B cell (primary cell): Measurements from ENCODE around the gene DPRX. TPM values are rescaled to one million over a fixed set of nuclear protein-coding genes. Genes with fewer than 3 reads are reported as not detected.

Experiments used
- ATAC-seq: fragments of 200-7000 bp; cut with Tn5 transposase; one replicate; pipeline ENCODE4 v1.10.0; 2021; ENCODE audit warnings: low read depth, mild to moderate bottlenecking, moderate number of reproducible peaks, moderate library complexity
- CTCF ChIA-PET: fragments of 350-600 bp; sonication (Branson Sonifier 250); formaldehyde crosslinking; loops from one replicate; lab custom pipeline; 2021; ENCODE audit warnings: antibody characterized with exemption, inconsistent platforms; lab: Charles Lee
- POLR2A ChIA-PET: fragments of 350-600 bp; sonication (Branson Sonifier 250); formaldehyde crosslinking; loops from one replicate; lab custom pipeline; 2021; ENCODE audit warnings: antibody characterized with exemption; lab: Charles Lee
- DNase-seq: peaks from one replicate; pipeline ENCODE4 v3.0.0; 2013
- H2AFZ ChIP-seq: 2 replicates; pipeline ENCODE4 v1.6.1; 2012; ENCODE audit warnings: mild to moderate bottlenecking, low read depth, low read length; ENCODE audit not compliant: insufficient read depth, poor library complexity, severe bottlenecking
- H3K27ac ChIP-seq, 2 donors: 1 replicate in 1 of 2; 2 replicates in 1 of 2; pipeline ENCODE4 v1.5.1; 2012 to 2013; ENCODE audit warnings: low read length in 2 of 2, mild to moderate bottlenecking in 2 of 2, moderate library complexity in 1 of 2
- H3K27me3 ChIP-seq, 4 experiments: fragments of 200-600 bp in 1 of 4; sonication (generic) in 1 of 4; replicated peaks in 1 of 4; 1 replicate in 2 of 4; 2 replicates in 2 of 4; pipeline versions ENCODE4 v1.6.1 to v1.7.0; 2013 to 2016; ENCODE audit warnings: low read length in 3 of 4, mild to moderate bottlenecking in 2 of 4, mixed read lengths in 1 of 4, moderate library complexity in 1 of 4; ENCODE audit not compliant: insufficient read depth in 4 of 4, control insufficient read depth in 3 of 4; ENCODE audit errors: control extremely low read depth in 1 of 4
- H3K36me3 ChIP-seq, 2 experiments: replicated peaks in 1 of 2; 1 replicate in 1 of 2; 2 replicates in 1 of 2; pipeline versions ENCODE4 v1.6.1 to v1.7.1; 2013; ENCODE audit warnings: low read length in 1 of 2; ENCODE audit not compliant: insufficient read depth in 2 of 2, control insufficient read depth in 1 of 2; ENCODE audit errors: control extremely low read depth in 1 of 2, extremely low read depth in 1 of 2
- H3K4me1 ChIP-seq, 2 donors: fragments of 200-600 bp in 1 of 2; sonication (generic) in 1 of 2; 1 replicate in 1 of 2; 2 replicates in 1 of 2; pipeline versions ENCODE4 v1.5.1 to v1.6.1; 2013 to 2017; ENCODE audit warnings: low read length in 2 of 2; ENCODE audit not compliant: control insufficient read depth in 2 of 2, insufficient read depth in 2 of 2
- H3K4me2 ChIP-seq: replicated peaks from 2 replicates; pipeline ENCODE3; 2012; ENCODE audit warnings: mild to moderate bottlenecking, low read depth, low read length; ENCODE audit not compliant: poor library complexity, severe bottlenecking
- H3K4me3 ChIP-seq, 5 experiments: fragments of 200-600 bp in 1 of 5; sonication (generic) in 1 of 5; 1 replicate in 3 of 5; 2 replicates in 2 of 5; pipeline versions ENCODE4 v1.5.1 to v1.7.0; 2011 to 2016; ENCODE audit warnings: low read length in 4 of 5, mild to moderate bottlenecking in 4 of 5, low read depth in 2 of 5, control low read depth in 1 of 5, moderate library complexity in 1 of 5; ENCODE audit not compliant: insufficient read depth in 1 of 5; ENCODE audit errors: control extremely low read depth in 1 of 5, extremely low read depth in 1 of 5
- H3K79me2 ChIP-seq: fragments of 200-600 bp; sonication (generic); one replicate; pipeline ENCODE4 v1.6.0; 2016; ENCODE audit warnings: low read length; ENCODE audit not compliant: control insufficient read depth, insufficient read depth
- H3K9ac ChIP-seq: fragments of 200-600 bp; sonication (generic); 2 replicates; pipeline ENCODE4 v1.6.1; 2017; ENCODE audit warnings: mild to moderate bottlenecking, low read length, moderate library complexity
- H3K9me3 ChIP-seq, 3 donors: one replicate each; pipeline versions ENCODE4 v1.6.1 to v1.7.1; 2013; ENCODE audit warnings: low read length in 2 of 3; ENCODE audit not compliant: control insufficient read depth in 2 of 3, insufficient read depth in 1 of 3; ENCODE audit errors: control extremely low read depth in 1 of 3
- H4K20me1 ChIP-seq: 2 replicates; pipeline ENCODE4 v1.6.0; 2012; ENCODE audit warnings: mild to moderate bottlenecking, low read length; ENCODE audit not compliant: insufficient read depth, control insufficient read depth, poor library complexity, severe bottlenecking
- H3K27ac Mint-ChIP-seq: one replicate; pipeline ENCODE4 v1.8.0; 2021; ENCODE audit warnings: mixed read lengths
- H3K27me3 Mint-ChIP-seq: one replicate; pipeline ENCODE4 v1.8.0; 2021; ENCODE audit warnings: mixed read lengths
- H3K4me1 Mint-ChIP-seq: one replicate; pipeline ENCODE4 v1.8.0; 2021; ENCODE audit warnings: mixed read lengths
- H3K4me3 Mint-ChIP-seq: one replicate; pipeline ENCODE4 v1.8.0; 2021; ENCODE audit warnings: mixed read lengths
- H3K9me3 Mint-ChIP-seq: one replicate; pipeline ENCODE4 v1.8.0; 2022; ENCODE audit warnings: mixed read lengths; ENCODE audit not compliant: insufficient read depth
- CTCF ChIP-seq: fragments of 200-600 bp; IDR thresholded peaks from one replicate; pipeline ENCODE4 v1.8.0; 2022; ENCODE audit warnings: antibody characterized with exemption, mild to moderate bottlenecking
- EZH2 ChIP-seq: IDR thresholded peaks from 2 replicates; pipeline ENCODE4 v1.6.1; 2012; ENCODE audit warnings: borderline replicate concordance, low read depth, mild to moderate bottlenecking, moderate library complexity, low read length; ENCODE audit not compliant: insufficient read depth, poor library complexity, severe bottlenecking
- WGBS: methylation state at CpG from one replicate; pipeline ENCODE4 v1.1.5; 2013; ENCODE audit warnings: missing lambda C conversion rate; ENCODE audit not compliant: insufficient coverage; 5-methylcytosine and 5-hydroxymethylcytosine counted together
- intact Hi-C: fragments of 100-400 bp; cut with micrococcal nuclease; formaldehyde crosslinking; loops from one replicate; pipeline ENCODE4 v1.10.0; 2022
- polyA plus RNA-seq: library from polyadenylated mRNA; depleted of rRNA; stranded (reverse); fragments of >200 nt; gene quantifications from 2 replicates; pipeline ENCODE4 v1.2.3, GENCODE V29; 2012
- total RNA-seq, 2 donors: library from RNA; stranded (reverse); fragments of 120-200 nt in 1 of 2; gene quantifications; 1 replicate in 1 of 2; 2 replicates in 1 of 2; pipeline versions ENCODE4 v1.2.3 to v1.2.4, GENCODE V29; 2013 to 2022

DPRX gene
- total and polyA plus RNA-seq, 2 donors (not counting 1 experiment from before 2014, with no cell fraction given): not detected

GRCh38 chr19:53662209-53662608 is 30.4 kb downstream of the DPRX start:
- Histone ChIP-seq H3K36me3 (no peaks in the 10 kb centered on the region), H3K27ac (no peak overlapping the region), H3K4me3 (no peak overlapping the region), H3K27me3 (no peaks in the 10 kb centered on the region), H4K20me1 (no peaks in the 10 kb centered on the region), H3K4me1 (no peaks in the 10 kb centered on the region), H3K4me2 (no peak overlapping the region), H3K79me2 (no peaks in the 10 kb centered on the region), H3K9ac (no peak overlapping the region), H3K9me3 (peaks cover 0 to 18% (median 0%) of the 10 kb centered on the region in 3 donors), H2AFZ (no peak overlapping the region)
- ATAC-seq: no peak
- H3K4me1 Mint-ChIP-seq: no peaks in the 10 kb centered on the region
- H3K27me3 Mint-ChIP-seq: no peaks in the 10 kb centered on the region
- no peak overlapping the region for H3K27ac Mint-ChIP-seq
- ChIA-PET POLR2A (no interaction called here), CTCF (no interaction called here)
- TF ChIP-seq CTCF (no peak), EZH2 (no peak)
- no peak for DNase-seq
- no peak overlapping the region for H3K4me3 Mint-ChIP-seq
- no peaks in the 10 kb centered on the region for H3K9me3 Mint-ChIP-seq
- 90% methylated on average over 3 of the region's 6 CpGs for WGBS
- intact Hi-C loops: no loop called here

GRCh38 chr19:53664152-53664551 is 32.4 kb downstream of the DPRX start:
- Mint-ChIP-seq H3K27ac (no peak overlapping the region), H3K4me3 (no peak overlapping the region), H3K27me3 (no peaks in the 10 kb centered on the region), H3K9me3 (no peaks in the 10 kb centered on the region), H3K4me1 (no peaks in the 10 kb centered on the region)
- POLR2A ChIA-PET: no interaction called here
- Histone ChIP-seq H3K4me2 (no peak overlapping the region), H3K9ac (no peak overlapping the region), H3K9me3 (peaks cover 0 to 6% (median 0%) of the 10 kb centered on the region in 3 donors), H3K79me2 (no peaks in the 10 kb centered on the region), H3K27ac (no peak overlapping the region), H3K4me3 (no peak overlapping the region), H4K20me1 (no peaks in the 10 kb centered on the region), H3K27me3 (no peaks in the 10 kb centered on the region), H3K36me3 (no peaks in the 10 kb centered on the region), H3K4me1 (no peaks in the 10 kb centered on the region), H2AFZ (no peak overlapping the region)
- DNase-seq (no peak), ATAC-seq (no peak)
- 89% methylated on average over 9 of the region's 12 CpGs for WGBS
- TF ChIP-seq CTCF (no peak), EZH2 (no peak)
- CTCF ChIA-PET: no interaction called here
- intact Hi-C loops: no loop called here
